Trophoblast cell (in vitro differentiated cells and primary cell): Measurements from ENCODE around the gene SCFD2.
A peak's percentile ranks its signal among the peaks of the same experiment; 100 is the strongest.
"Not testable (repeated sequence)": the region's sequence is repeated elsewhere in the genome, so short reads cannot be mapped to it uniquely, and the experiment has no call there.

ENCODE experiments used
- DNase-seq, 2 donors: peaks; one replicate each; pipeline ENCODE4 v3.0.0-alpha.2; 2016
- H2AFZ ChIP-seq: 2 replicates; pipeline ENCODE4 v1.6.1; 2013; ENCODE audit warnings: low read length, moderate library complexity, mild to moderate bottlenecking; ENCODE audit not compliant: insufficient read depth, poor library complexity
- H2AK5ac ChIP-seq: 2 replicates; pipeline ENCODE4 v1.6.1; 2013; ENCODE audit warnings: mild to moderate bottlenecking, low read length
- H2BK120ac ChIP-seq: 2 replicates; pipeline ENCODE4 v1.6.1; 2013; ENCODE audit warnings: low read length, mild to moderate bottlenecking, moderate library complexity; ENCODE audit not compliant: insufficient read depth, poor library complexity
- H2BK12ac ChIP-seq: 2 replicates; pipeline ENCODE4 v1.6.1; 2013; ENCODE audit warnings: mild to moderate bottlenecking, low read length, moderate library complexity
- H2BK5ac ChIP-seq: 2 replicates; pipeline ENCODE4 v1.6.1; 2013; ENCODE audit warnings: low read length, low read depth, moderate library complexity, mild to moderate bottlenecking; ENCODE audit not compliant: poor library complexity
- H3K14ac ChIP-seq: 2 replicates; pipeline ENCODE4 v1.6.1; 2013; ENCODE audit warnings: mild to moderate bottlenecking, low read length
- H3K18ac ChIP-seq: 2 replicates; pipeline ENCODE4 v1.6.1; 2013; ENCODE audit warnings: mild to moderate bottlenecking, low read length
- H3K23ac ChIP-seq: 2 replicates; pipeline ENCODE4 v1.6.1; 2013; ENCODE audit warnings: low read length
- H3K27ac ChIP-seq: 2 replicates; pipeline ENCODE4 v1.5.1; 2013; ENCODE audit warnings: low read depth, mild to moderate bottlenecking, inconsistent platforms, low read length, moderate library complexity
- H3K27me3 ChIP-seq: 2 replicates; pipeline ENCODE4 v1.6.1; 2013; ENCODE audit warnings: inconsistent platforms, mild to moderate bottlenecking, low read length, moderate library complexity; ENCODE audit not compliant: insufficient read depth
- H3K36me3 ChIP-seq, 2 experiments: 1 replicate in 1 of 2; 2 replicates in 1 of 2; pipeline ENCODE4 v1.6.1; 2013; ENCODE audit warnings: low read length in 2 of 2, mild to moderate bottlenecking in 2 of 2, moderate library complexity in 1 of 2; ENCODE audit not compliant: insufficient read depth in 2 of 2, control insufficient read depth in 1 of 2
- H3K4ac ChIP-seq: 2 replicates; pipeline ENCODE4 v1.6.1; 2013; ENCODE audit warnings: low read depth, mild to moderate bottlenecking, low read length, moderate library complexity
- H3K4me1 ChIP-seq, 2 experiments: 1 replicate in 1 of 2; 2 replicates in 1 of 2; pipeline ENCODE4 v1.6.1; 2013; ENCODE audit warnings: low read length in 2 of 2, mild to moderate bottlenecking in 2 of 2, moderate library complexity in 1 of 2; ENCODE audit not compliant: insufficient read depth in 2 of 2, control insufficient read depth in 1 of 2
- H3K4me2 ChIP-seq: 2 replicates; pipeline ENCODE4 v1.6.1; 2013; ENCODE audit warnings: inconsistent platforms, mild to moderate bottlenecking, low read length, moderate library complexity
- H3K4me3 ChIP-seq: 2 replicates; pipeline ENCODE4 v1.5.1; 2013; ENCODE audit warnings: mild to moderate bottlenecking, low read depth, low read length, inconsistent platforms
- H3K79me1 ChIP-seq: one replicate; pipeline ENCODE4 v1.6.1; 2013; ENCODE audit warnings: low read length
- H3K79me2 ChIP-seq: 2 replicates; pipeline ENCODE4 v1.6.1; 2013; ENCODE audit warnings: low read length, mild to moderate bottlenecking; ENCODE audit not compliant: control insufficient read depth, insufficient read depth, poor library complexity
- H3K9ac ChIP-seq: 2 replicates; pipeline ENCODE4 v1.6.1; 2013; ENCODE audit warnings: mild to moderate bottlenecking, low read length
- H3K9me3 ChIP-seq: 2 replicates; pipeline ENCODE4 v1.6.1; 2013; ENCODE audit warnings: low read depth, mild to moderate bottlenecking, control low read depth, inconsistent platforms, low read length; ENCODE audit not compliant: insufficient read depth
- H4K12ac ChIP-seq: 2 replicates; pipeline ENCODE4 v1.6.1; 2013; ENCODE audit warnings: low read depth, mild to moderate bottlenecking, low read length, moderate library complexity
- H4K8ac ChIP-seq: 2 replicates; pipeline ENCODE4 v1.6.1; 2013; ENCODE audit warnings: low read depth, mild to moderate bottlenecking, low read length, moderate library complexity
- H4K91ac ChIP-seq: one replicate; pipeline ENCODE4 v1.6.1; 2013; ENCODE audit warnings: low read depth, mild to moderate bottlenecking, low read length, moderate library complexity
- WGBS: extraction: QIAGEN DNeasy Blood & Tissue Kit; methylation state at CpG from one replicate; pipeline ENCODE4 v1.1.7; 2013; ENCODE audit warnings: missing lambda C conversion rate; ENCODE audit not compliant: insufficient read length, insufficient coverage; ENCODE audit errors: extremely low coverage; 5-methylcytosine and 5-hydroxymethylcytosine counted together

SCFD2 gene

GRCh38 chr4:53221832-53222480 lies 143.9 kb downstream of the SCFD2 start:
- Histone ChIP-seq H2BK5ac (no peak overlapping the region), H3K9me3 (no peaks in the 10 kb centered on the region), H4K8ac (no peak overlapping the region), H2BK12ac (no peak overlapping the region), H3K4me3 (no peak overlapping the region), H3K9ac (no peak overlapping the region), H2AK5ac (no peak overlapping the region), H3K18ac (no peak overlapping the region), H3K14ac (no peak overlapping the region), H3K4me2 (no peak overlapping the region), H3K4me1 (no peaks in the 10 kb centered on the region), H3K36me3 (no peaks in the 10 kb centered on the region), H3K27ac (no peak overlapping the region), H4K91ac (no peak overlapping the region), H3K27me3 (no peaks in the 10 kb centered on the region), H2BK120ac (no peak overlapping the region), H3K79me2 (no peaks in the 10 kb centered on the region), H2AFZ (no peak overlapping the region), H3K4ac (no peak overlapping the region), H4K12ac (no peak overlapping the region), H3K79me1 (no peaks in the 10 kb centered on the region), H3K23ac (no peak overlapping the region)
- WGBS: no CpG with 5 or more reads among the region's 3 CpGs
- DNase-seq: peak; percentile 18 to 66

DNA sequence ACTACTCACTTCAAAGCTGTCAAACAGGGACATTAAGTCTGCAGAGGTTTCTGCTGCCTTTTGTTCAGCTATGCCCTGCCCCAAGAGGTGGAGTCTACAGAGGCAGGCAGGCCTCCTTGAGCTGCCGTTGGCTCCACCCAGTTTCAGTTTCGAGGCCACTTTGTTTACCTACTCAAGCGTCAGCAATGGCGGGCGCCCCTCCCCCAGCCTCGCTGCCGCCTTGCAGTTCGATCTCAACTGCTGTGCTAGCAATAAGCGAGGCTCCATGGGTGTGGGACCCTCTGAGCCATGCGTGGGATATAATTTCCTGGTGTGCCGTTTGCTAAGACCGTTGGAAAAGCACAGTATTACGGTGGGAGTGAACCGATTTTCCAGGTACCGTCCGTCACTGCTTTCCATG lies 146.7 kb downstream of the SCFD2 start:
- not testable (repeated sequence) for H3K23ac ChIP-seq, H3K4me3 ChIP-seq, H3K9ac ChIP-seq, H3K18ac ChIP-seq, H2BK12ac ChIP-seq, DNase-seq, H4K8ac ChIP-seq, H2BK120ac ChIP-seq, H3K27ac ChIP-seq, H4K91ac ChIP-seq, H3K79me2 ChIP-seq, H3K79me1 ChIP-seq, H4K12ac ChIP-seq, H3K36me3 ChIP-seq, H3K27me3 ChIP-seq, H3K14ac ChIP-seq, H2AK5ac ChIP-seq, H2BK5ac ChIP-seq, H3K9me3 ChIP-seq, H3K4me2 ChIP-seq, H3K4ac ChIP-seq, H2AFZ ChIP-seq, H3K4me1 ChIP-seq
- WGBS: no CpG with 5 or more reads among the region's 16 CpGs

- H3K14ac ChIP-seq: no peak overlapping the region
- no peak overlapping the region for H3K4me3 ChIP-seq
- no CpG with 5 or more reads among the region's 3 CpGs for WGBS
- no peaks in the 10 kb centered on the region for H3K4me1 ChIP-seq
- H3K79me2 ChIP-seq: no peaks in the 10 kb centered on the region
- H2AK5ac ChIP-seq: no peak overlapping the region
- no peak overlapping the region for H3K4me2 ChIP-seq
- no peak overlapping the region for H4K12ac ChIP-seq
- no peak overlapping the region for H2AFZ ChIP-seq
- no peak overlapping the region for H3K23ac ChIP-seq
- H3K27ac ChIP-seq: no peak overlapping the region
- no peak overlapping the region for H4K8ac ChIP-seq
- no peak for DNase-seq
- no peak overlapping the region for H2BK12ac ChIP-seq
- H2BK5ac ChIP-seq: no peak overlapping the region
- no peak overlapping the region for H4K91ac ChIP-seq
- no peak overlapping the region for H2BK120ac ChIP-seq
- H3K4ac ChIP-seq: no peak overlapping the region
- no peaks in the 10 kb centered on the region for H3K27me3 ChIP-seq
- H3K18ac ChIP-seq: no peak overlapping the region
- no peaks in the 10 kb centered on the region for H3K36me3 ChIP-seq
- H3K9me3 ChIP-seq: no peaks in the 10 kb centered on the region
- no peaks in the 10 kb centered on the region for H3K79me1 ChIP-seq
- H3K9ac ChIP-seq: no peak overlapping the region
Measured at GRCh38 chr4:53208753-53209152, 157.1 kb downstream of the SCFD2 start.

DNA sequence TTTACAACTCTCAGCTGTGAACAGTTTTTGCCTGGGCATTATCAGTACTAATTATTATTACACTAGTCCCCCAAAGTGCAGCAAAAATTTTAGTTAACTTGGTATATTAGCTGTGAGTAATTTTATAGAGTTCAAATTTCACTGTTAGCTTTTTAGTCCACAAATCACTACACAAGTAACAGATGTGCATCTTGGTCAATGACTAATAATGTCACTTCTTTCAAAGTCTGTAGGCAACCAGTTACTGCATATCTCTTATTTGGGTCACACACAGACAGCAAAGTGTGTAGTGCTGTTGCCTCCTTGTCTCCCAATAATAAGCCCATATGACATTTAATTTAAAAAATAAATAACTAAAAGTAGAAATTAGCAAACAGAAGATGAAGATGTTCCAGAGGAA lies 159.9 kb downstream of the SCFD2 start:
- Histone ChIP-seq H3K9ac (no peak overlapping the region), H3K14ac (no peak overlapping the region), H3K79me1 (no peaks in the 10 kb centered on the region), H3K27ac (no peak overlapping the region), H4K8ac (no peak overlapping the region), H3K79me2 (no peaks in the 10 kb centered on the region), H3K4me3 (no peak overlapping the region), H3K36me3 (no peaks in the 10 kb centered on the region), H3K4me2 (no peak overlapping the region), H4K12ac (no peak overlapping the region), H3K9me3 (no peaks in the 10 kb centered on the region), H2BK120ac (no peak overlapping the region), H3K27me3 (no peaks in the 10 kb centered on the region), H2AK5ac (no peak overlapping the region), H3K4ac (no peak overlapping the region), H2BK12ac (no peak overlapping the region), H3K23ac (no peak overlapping the region), H2AFZ (no peak overlapping the region), H4K91ac (no peak overlapping the region), H3K18ac (no peak overlapping the region), H2BK5ac (no peak overlapping the region), H3K4me1 (no peaks in the 10 kb centered on the region)
- DNase-seq: no peak
